HEK293T (cell line): ENCODE results near the gene FCGR3A.

Experiments used
- ARNT ChIP-seq: fragments of 450-650 bp; IDR thresholded peaks from 2 replicates; pipeline ENCODE4 v1.6.1; 2017; ENCODE audit warnings: mild to moderate bottlenecking
- BHLHE40 ChIP-seq: fragments of 450-650 bp; IDR thresholded peaks from 2 replicates; pipeline ENCODE4 v1.6.1; 2016; ENCODE audit warnings: mild to moderate bottlenecking, moderate library complexity, borderline replicate concordance
- CTBP1 ChIP-seq: fragments of 450-650 bp; IDR thresholded peaks from 2 replicates; pipeline ENCODE4 v1.6.1; 2016; ENCODE audit warnings: borderline replicate concordance
- ELF4 ChIP-seq: fragments of 450-650 bp; IDR thresholded peaks from 2 replicates; pipeline ENCODE4 v1.6.1; 2017; ENCODE audit warnings: antibody characterized with exemption
- FOXA1 ChIP-seq: fragments of 450-650 bp; IDR thresholded peaks from 2 replicates; pipeline ENCODE4 v1.6.1; 2016; ENCODE audit warnings: mild to moderate bottlenecking
- FOXM1 ChIP-seq: fragments of 450-650 bp; IDR thresholded peaks from 2 replicates; pipeline ENCODE4 v1.6.1; 2017; ENCODE audit warnings: mild to moderate bottlenecking, borderline replicate concordance
- NFRKB ChIP-seq: fragments of 450-650 bp; IDR thresholded peaks from 2 replicates; pipeline ENCODE4 v1.6.1; 2016; ENCODE audit warnings: mild to moderate bottlenecking, moderate library complexity
- PKNOX1 ChIP-seq: fragments of 450-650 bp; IDR thresholded peaks from 2 replicates; pipeline ENCODE4 v1.6.1; 2016
- SP1 ChIP-seq: fragments of 450-650 bp; IDR thresholded peaks from 2 replicates; pipeline ENCODE4 v1.6.1; 2017
- SUZ12 ChIP-seq: fragments of 450-650 bp; IDR thresholded peaks from 2 replicates; pipeline ENCODE4 v1.6.1; 2016; ENCODE audit warnings: mild to moderate bottlenecking

DNA sequence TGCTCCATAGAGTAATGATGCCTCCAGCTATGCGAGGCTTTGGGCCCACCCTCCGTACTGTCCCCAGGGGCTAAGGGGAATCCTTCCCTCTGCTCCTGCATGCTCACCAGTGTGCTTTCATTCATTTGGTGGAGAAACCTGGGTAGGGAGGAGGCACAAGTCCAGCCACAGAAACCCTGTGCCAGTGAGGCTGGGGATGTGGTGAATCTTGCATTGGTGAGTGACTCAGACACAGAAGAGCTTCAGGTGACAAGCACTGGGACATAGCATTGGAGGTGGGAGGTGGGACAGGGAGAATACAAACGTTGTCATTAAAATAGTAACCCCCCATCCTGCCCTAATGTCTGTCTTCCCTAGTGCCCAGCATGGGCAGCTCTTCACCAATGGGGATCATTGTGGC is 39.1 kb downstream of the FCGR3A start:
- TF ChIP-seq BHLHE40: no peak
- TF ChIP-seq SUZ12: no peak
- TF ChIP-seq ELF4: no peak
- TF ChIP-seq FOXA1: no peak
- TF ChIP-seq ARNT: no peak
- no peak for TF ChIP-seq CTBP1
- no peak for TF ChIP-seq NFRKB
- no peak for TF ChIP-seq PKNOX1
- TF ChIP-seq SP1: no peak
- TF ChIP-seq FOXM1: no peak
